Erythroblast (primary cell): ENCODE results near the gene TP53I13.

Source experiments
- GATA1 ChIP-seq: IDR thresholded peaks from 2 replicates; pipeline ENCODE4 v1.6.1; 2011; ENCODE audit warnings: low read depth, mild to moderate bottlenecking, control low read depth, low read length, moderate library complexity
- POLR2A ChIP-seq: IDR thresholded peaks from 2 replicates; pipeline ENCODE4 v1.6.1; 2011; ENCODE audit warnings: mild to moderate bottlenecking, low read length

DNA sequence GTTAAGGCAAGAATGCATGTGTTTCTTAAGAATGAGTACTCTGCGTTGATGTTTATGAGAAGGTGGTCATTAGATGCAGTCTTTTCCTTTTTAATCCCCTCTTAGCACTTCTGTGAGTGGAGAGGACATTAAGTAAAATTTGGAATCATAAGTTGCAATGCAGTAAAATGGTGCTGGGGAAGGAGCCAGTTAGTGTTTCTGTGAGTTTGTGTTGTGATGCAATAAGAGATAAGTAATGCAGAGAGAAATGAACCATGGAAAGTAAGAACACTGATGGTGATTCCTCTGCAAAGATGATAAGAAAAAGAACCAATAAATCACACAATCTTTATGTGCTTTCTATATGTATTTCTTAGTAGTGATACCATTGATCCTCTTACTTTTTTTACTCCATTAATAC is 21.7 kb upstream of the TP53I13 start:
- TF ChIP-seq POLR2A (no peak), GATA1 (no peak)
